OCI-M2 (cell line): ENCODE measurements around the gene ADGRD1.

Experiments
- DNase-seq: peaks from one replicate; lab custom pipeline; 2025; ENCODE audit not compliant: unreplicated experiment; lab: John Stamatoyannopoulos, UW

The ADGRD1 gene

GRCh38 chr12:131005161-131006035 lies 51.7 kb downstream of the ADGRD1 start:
- no peak for DNase-seq

GRCh38 chr12:131006036-131006735 lies 52.5 kb downstream of the ADGRD1 start:
- DNase-seq: no peak

GRCh38 chr12:131007031-131007739 lies 53.5 kb downstream of the ADGRD1 start:
- DNase-seq: no peak

- no peak for DNase-seq
These were observed 54.0 kb downstream of the ADGRD1 start for GRCh38 chr12:131007740-131008117.

- DNase-seq: no peak
These were observed 54.6 kb downstream of the ADGRD1 start for GRCh38 chr12:131008131-131008912.

- DNase-seq: no peak
These were observed 55.2 kb downstream of the ADGRD1 start for GRCh38 chr12:131008913-131009270.

GRCh38 chr12:131009595-131010395 lies 56.1 kb downstream of the ADGRD1 start:
- DNase-seq: no peak

- no peak for DNase-seq
These were observed 56.9 kb downstream of the ADGRD1 start for GRCh38 chr12:131010396-131011131.

GRCh38 chr12:131011165-131012079 lies 57.7 kb downstream of the ADGRD1 start:
- DNase-seq: no peak

- no peak for DNase-seq
These were observed 58.8 kb downstream of the ADGRD1 start for GRCh38 chr12:131012279-131013069.

- no peak for DNase-seq
These were observed 59.4 kb downstream of the ADGRD1 start for GRCh38 chr12:131013118-131013517.

- no peak for DNase-seq
These were observed 60.6 kb downstream of the ADGRD1 start for GRCh38 chr12:131014343-131014742.

- DNase-seq: no peak
These were observed 62.1 kb downstream of the ADGRD1 start for GRCh38 chr12:131015581-131016337.

GRCh38 chr12:131017477-131017991 lies 63.8 kb downstream of the ADGRD1 start:
- DNase-seq: no peak

- DNase-seq: no peak
These were observed 64.4 kb downstream of the ADGRD1 start for GRCh38 chr12:131018019-131018620.

GRCh38 chr12:131018808-131019397 lies 65.2 kb downstream of the ADGRD1 start:
- DNase-seq: no peak
